ENCODE results near the gene CCDC170.

CCDC170 gene

DNA sequence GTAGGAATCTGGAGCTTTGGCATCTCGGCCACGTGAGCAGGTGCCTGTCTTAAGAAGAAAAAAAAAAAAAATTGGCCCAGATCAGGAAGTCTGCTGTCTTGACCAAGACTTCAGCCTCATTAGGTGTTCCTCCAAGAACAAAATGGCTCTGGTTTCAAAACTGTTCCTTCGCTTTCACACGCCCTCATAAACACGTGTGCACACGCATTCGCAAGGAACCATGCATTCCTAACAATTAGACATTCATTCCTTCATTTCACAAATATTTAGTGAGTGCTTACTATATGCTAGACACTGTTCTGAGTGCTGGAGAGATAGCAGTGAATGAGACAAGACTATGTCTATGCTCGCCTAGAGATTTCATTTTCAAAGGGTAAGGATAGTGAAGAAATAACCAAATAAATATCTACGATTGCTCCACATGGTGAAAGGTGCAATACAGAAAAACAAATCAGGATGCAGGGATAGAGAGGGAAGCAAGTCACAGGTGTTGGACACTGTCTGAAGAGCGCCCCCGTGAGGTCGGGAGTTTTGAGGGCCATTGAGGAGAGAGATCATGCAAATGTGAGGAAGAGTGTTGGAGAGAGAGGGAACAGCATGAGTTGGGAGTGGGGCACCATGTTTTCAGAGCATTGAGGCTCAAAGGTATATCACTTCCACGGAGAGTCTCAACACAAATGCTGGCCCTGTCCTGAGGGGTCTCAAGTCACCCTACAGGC lies 53.3 kb downstream of the CCDC170 start:
- no peak for DNase-seq (ENCODE audit: low read depth in 3 of 3)

DNA sequence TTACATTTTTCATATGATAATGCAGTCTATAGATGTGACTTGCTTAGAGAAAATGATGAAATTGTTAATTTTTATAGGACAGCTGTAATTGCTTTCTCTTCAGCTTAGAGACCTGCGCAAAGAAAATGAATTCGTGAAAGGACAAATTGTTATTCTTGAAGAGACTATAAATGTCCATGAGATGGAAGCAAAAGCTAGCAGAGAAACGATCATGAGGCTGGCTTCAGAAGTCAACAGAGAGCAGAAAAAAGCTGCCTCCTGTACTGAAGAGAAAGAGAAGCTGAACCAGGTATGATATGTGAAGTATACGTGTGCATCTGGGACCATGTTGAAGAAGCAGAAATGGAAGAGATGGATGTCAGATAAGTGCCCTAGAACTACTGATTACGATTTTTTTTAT lies 54.4 kb downstream of the CCDC170 start:
- no peak for DNase-seq (ENCODE audit: low read depth in 3 of 3)

DNA sequence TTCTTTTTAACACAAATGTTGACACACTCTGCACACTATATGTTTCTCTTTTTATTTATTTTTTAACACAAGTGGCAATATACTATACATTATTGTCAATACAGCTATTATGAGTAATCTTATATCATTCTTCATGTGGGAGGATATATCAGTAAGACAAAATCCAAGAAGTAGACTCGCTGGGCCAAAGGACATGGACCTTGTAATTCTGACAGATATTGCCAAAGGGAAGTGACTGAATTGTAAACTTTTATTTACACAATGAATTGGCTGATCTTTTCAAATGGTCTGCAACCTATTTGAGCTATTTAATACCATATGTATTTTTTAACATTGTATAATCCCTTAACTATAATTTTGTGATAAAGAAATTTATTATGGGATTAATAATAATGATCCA lies 56.0 kb downstream of the CCDC170 start:
- no peak for DNase-seq (ENCODE audit: low read depth in 3 of 3)

DNA sequence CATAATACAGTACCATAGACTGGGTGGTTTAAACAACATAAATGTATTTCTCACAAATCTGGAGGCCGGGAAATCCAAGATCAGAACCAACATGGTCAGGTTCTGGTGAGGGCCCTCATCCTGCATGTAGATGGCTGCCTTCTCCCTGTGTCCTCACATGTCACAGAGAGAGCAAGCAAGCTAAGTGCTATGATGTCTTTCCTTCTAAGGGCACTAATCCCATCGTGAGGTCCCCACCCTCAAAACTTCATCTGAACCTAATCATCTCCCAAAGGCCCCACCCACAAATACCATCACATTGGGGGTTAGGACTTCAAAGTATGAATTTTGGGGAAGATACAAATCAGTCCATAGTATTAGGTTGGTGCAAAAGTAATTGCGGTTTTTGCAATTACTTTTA lies 56.8 kb downstream of the CCDC170 start:
- no peak for DNase-seq (ENCODE audit: low read depth in 3 of 3)

DNA sequence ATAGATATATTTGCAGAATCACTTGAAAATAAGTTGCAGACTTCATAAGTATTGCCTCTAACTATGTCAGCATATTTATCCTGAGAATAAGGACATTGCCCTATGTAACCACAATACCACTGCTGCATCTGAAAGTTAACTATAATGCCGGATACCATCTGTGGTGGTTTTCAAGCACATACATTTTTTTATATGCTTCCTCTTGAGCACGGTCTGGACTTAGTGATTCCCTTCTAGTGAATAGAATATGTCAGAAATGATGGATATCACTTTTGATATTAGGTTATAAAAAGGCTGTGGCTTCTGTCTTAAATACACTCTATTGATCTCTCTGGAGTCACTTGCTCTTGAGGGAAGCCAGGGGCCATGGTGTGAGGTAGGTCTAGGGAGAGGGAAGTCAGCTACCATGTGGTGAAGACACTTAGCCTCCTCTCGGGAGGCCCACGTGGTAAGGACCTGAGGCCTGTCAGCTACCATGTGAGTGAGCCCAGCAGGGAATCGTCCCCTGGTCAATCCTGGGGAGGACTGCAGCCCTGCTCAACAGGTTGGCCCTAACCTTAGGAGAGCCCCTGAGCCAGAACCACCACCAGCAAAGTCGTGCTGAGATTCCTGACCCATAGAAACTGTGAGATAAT lies 57.5 kb downstream of the CCDC170 start:
- DNase-seq (ENCODE audit: low read depth in 3 of 3) = no peak

DNA sequence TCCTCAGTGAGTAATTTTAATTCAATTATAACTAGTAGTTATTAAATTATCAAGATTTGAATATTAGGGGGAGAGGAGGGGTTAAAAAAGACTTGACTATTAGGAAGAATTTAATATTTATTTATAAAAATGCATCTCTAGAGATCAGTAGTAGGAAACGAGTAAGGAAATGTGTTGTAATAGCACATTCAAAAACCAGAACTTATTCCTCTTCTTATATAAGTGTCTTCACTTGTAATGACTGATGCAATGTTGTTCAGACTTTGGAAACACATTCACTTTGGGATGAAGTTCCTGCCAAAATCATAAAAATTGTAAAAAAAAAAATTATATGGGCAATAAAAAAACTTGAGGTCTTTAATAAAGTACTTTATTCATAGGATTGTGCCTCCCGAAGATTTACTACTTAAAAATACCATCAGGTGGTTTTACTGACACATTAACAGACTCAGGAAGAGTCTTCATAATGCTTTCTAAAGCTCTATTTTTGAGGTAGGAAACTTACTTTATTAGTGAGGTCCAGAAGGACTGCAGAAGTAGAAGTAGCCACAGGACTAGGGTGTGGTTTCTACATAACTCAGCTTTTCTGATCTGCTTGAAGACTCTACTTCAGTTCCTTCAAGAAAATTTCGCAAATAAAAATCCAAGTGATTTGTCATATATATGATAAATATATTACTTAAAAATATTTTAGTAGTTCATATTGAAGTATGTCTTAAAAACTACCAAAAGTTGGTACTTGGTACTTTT lies 59.8 kb downstream of the CCDC170 start:
- no peak for DNase-seq (ENCODE audit: low read depth in 3 of 3)

DNA sequence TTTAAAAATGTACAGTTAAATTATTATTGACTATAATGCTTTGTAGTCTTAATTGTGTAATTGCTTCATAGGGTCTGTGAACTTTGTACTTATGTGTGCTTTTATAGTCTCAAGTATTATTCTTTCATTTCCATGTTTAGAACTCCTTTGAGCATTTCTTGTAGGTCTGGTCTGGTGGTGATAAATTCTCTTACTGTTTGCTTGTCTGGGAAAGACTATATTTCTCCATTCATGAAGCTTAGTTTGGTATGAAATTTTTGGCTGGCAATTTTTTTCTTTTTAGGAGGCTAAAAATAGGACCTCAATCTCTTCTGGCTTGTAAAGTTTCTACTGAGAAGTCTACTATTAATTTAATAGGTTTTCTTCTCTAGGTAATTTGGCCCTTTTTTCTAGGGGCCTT lies 67.4 kb downstream of the CCDC170 start:
- no peak for DNase-seq (ENCODE audit: low read depth in 3 of 3)

DNA sequence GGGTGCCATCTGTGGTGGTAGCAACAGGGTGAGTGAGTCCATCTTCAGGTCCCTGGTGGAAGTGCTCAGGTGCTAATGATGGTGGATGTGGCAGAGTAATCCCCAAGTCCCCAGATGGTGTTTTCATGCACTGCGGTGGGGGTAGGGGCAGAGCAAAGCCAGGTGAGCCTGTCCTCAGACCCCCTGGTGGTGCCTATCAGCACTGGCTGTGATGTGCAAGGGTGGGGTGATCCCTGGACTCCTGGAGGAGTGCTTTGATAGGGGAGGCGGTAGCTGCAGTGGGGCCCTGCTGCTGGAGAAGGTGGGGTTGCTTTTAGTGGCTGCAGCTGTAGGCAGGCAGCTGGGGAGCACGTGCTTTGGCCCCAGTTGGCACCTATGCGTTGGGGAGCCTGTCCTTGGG lies 70.8 kb downstream of the CCDC170 start:
- no peak for DNase-seq (ENCODE audit: low read depth in 3 of 3)

DNA sequence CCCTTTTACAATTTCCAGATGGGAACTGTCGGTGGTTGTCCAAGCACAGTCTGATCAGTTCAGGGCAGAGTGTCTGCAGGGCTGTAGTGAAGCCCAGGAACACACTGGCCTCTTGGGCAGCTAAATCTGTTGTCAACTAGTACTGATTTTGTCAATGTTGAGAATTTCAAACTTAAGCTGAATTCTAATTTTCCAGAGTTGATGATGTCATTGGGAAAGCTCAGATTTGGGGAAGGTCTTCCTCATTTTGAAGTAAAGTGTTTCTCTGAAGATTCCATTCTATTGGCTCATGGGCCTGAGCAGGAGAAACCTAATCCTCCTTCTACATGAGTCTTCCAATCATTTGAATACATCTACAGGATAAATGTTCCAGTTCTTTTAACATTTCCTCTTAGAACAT lies 72.1 kb downstream of the CCDC170 start:
- DNase-seq (ENCODE audit: low read depth in 3 of 3) = no peak

DNA sequence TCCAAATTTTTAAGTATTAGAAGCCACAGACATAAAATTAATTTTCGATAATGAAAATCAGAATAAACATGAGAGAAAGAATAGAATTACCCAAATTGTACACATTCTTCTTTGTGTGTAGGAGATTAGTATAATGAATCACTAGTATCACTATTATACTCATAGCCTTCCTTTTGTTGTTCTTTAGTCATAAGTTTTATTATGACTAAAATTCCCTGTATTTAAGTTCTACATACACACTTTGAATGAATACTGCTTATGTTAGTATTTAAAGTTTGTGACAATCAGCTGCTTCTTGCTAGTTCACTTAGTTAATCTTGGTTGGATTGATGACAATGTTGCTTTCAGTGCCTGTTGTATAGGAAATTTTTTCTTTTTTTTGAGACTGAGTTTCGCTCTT lies 72.7 kb downstream of the CCDC170 start:
- no peak for DNase-seq (ENCODE audit: low read depth in 3 of 3)

DNA sequence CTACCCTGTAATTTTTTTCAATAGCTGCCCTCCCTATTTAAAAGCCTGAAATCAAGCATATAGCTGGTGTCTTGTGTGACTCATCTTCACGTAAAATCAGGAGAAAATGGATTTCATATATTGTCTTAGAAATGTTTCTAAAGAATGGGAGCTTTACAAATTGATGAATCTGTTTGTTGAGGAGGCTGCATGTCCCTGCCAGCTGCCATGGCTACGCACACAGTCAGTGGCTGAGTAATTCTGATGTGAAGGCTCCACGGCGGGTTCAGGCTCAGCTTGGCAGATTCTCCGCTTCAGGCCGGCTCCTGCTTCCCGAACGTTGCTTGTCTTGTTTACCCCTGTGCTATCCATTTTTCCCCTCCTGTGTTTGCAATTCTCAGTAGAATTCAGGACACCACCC lies 82.8 kb downstream of the CCDC170 start:
- no peak for DNase-seq (ENCODE audit: low read depth in 3 of 3)

DNA sequence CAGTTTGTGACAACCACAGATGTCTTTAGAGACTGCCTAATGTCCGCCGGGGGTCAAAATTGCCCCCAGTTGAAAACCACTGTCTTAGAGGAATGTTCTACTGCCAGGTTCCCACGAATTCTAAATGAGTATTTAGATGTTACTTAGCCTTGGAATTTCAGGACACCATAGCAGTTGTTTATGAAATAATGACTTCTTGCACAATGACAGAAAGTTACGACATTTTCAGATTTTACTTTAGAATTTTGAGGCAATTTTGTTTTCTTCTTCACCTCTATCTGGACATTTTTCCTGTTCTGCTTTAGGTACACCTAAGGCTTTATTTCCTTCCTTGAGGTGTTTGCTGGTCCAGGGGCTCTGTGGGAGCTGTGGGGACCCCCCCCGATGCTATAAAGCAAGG lies 83.4 kb downstream of the CCDC170 start:
- DNase-seq (ENCODE audit: low read depth in 3 of 3) = no peak

DNA sequence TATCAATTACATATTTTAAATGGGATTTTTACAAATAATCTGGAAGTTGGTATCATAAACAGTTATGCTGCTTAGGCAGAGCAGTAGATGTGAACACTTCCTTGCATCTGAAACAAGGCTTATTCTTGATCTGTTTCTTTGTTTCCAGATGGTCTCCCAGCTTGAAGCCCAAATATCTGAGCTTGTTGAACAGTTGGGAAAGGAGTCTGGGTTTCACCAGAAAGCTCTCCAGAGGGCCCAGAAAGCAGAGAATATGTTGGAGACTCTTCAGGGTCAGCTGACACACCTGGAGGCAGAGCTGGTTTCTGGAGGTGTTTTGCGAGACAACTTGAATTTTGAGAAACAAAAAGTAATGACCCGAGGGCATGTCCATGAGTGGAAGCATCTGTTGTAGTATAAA lies 91.9 kb downstream of the CCDC170 start:
- DNase-seq (ENCODE audit: low read depth in 3 of 3) = no peak

DNA sequence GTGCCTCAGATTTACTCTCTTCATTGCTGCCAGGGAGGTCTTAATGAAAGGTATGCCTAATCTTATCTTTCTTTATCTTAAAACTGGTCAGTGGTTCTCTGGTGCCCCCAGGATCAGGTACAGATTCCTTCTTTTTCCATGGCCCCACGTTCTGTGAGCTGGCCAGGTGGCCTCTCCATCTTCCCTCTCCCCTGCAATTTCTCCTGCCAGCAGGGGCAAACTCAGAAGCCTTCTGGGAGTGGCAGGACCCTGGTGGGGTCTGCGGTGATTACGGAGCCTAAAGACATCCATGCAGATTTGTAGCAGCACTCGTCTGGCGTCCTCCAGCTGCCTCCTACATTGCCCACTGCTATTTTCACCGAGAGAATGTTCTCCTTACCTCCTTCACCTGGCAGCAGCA lies 95.8 kb downstream of the CCDC170 start:
- DNase-seq (ENCODE audit: low read depth in 3 of 3) = no peak

DNA sequence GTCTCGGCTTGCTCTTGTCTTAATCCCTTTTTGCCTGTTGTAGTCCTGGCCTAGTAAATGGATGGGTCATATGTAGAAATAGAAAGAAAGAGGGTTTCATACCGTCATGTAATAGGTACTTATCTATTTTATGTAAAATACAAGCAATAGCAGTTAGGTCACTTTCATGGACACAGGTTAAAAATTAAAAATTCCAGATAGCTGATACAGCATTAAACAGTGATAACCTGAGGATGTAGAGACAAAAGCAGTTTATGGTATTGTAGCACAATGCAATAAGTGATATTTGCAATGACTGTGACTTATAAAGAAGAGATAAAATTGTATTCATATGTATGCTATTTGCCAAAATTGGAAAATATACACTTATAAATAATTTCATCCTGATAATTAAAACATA lies 96.9 kb downstream of the CCDC170 start:
- DNase-seq (ENCODE audit: low read depth in 3 of 3) = no peak

DNA sequence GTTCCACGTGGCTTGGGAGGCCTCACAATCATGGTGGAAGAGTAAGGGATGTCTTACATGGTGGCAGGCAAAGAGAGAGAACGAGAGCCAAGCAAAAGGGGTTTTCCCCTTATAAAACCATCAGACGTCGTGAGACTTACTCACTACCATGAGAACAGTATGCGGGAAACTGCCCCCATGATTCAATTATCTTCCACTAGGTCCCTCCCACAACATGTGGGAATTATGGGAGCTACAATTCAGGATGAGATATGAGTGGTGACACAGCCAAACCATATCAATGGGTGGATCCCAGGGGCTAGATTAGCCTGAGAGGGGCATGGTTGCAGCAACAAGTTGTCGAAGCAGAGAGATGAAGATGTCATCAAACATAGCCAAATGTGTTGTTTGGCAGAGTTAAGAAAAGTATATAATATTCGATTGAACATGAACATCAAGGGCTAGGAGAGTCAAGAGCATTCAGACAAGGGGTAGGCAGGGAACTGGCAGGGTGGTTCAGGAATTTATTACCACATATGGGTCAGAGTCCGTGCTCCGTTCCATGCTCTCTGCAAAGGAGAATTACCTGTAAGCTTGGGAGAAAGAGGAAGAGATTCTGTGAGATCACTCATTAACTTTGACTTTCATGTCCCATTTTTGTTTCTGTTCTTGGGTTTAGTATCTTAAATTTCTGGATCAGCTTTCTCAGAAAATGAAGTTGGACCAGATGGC lies 98.8 kb downstream of the CCDC170 start:
- DNase-seq (ENCODE audit: low read depth in 3 of 3) = no peak

DNA sequence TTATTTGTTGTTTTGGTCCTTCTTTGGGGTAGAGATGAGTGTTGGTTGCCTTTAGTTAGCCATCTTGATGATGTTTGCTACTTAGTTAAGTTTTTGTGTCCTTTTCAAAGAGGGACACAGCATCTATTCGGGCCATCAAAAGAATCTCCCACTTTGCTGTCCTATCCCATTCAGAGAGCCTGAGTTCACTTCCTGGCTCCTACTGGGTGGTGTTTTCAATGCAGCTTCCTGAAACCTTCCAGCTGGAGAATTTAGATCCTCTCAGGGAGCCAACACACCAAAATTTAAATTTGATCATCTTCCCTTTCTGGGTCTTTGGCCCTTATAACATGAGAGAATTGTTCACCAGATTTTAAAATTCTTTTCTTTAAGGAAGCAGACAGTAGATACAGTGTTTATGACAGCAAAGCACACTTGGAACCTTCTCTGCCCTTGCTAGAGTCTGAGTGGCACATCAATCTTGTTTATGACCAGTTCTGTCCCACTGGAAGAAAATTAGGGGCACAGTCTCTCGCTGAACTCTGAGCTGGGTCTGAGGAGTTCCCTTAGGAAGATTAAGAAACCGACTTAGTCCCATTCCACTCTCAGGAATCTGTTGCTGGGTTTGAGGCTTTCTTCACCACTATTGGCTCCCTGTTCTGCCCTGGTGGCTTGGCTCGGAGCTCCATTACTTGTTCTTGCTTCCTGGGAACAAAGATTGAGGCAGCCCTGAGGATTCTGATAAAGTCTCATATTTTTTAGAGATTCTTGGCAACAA lies 115.5 kb downstream of the CCDC170 start:
- DNase-seq (ENCODE audit: low read depth in 3 of 3) = no peak

DNA sequence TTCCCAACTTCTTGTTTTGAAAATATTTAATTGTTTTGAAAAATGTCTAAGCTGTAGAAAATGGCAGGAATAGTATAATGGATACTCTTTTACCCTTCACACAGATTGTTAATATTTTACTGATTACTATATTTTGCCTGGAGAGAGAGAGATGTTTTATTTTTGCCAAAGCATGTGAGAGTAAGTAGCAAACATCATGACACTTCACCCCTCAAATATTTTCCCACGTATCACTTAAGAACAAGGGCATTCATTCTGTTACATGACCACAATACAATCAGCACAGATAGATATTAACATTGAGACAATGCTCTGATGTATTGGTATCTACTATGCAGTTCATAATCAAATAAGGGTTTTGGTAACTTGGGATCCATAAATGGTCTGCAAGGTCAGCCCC lies 116.5 kb downstream of the CCDC170 start:
- DNase-seq (ENCODE audit: low read depth in 3 of 3) = no peak

DNA sequence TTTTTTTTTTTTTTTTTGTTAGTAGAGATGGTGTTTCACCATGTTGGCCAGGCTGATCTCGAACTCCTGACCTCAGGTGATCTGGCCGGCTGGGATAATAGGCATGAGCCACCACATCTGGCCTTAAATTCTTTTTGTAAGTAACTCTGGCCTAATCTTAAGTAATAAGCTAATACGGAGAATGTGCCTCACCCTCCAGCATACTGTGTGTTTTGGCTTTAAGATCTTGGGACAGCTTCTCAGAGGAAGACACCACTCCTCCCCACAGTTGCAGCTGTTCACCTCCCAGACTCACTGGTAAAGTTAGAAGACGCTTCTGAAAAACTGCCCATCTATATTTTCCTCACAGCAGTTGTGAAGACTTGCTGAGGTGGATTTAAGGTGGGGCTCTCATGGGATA lies 120.8 kb downstream of the CCDC170 start:
- no peak for DNase-seq (ENCODE audit: low read depth in 3 of 3)

DNA sequence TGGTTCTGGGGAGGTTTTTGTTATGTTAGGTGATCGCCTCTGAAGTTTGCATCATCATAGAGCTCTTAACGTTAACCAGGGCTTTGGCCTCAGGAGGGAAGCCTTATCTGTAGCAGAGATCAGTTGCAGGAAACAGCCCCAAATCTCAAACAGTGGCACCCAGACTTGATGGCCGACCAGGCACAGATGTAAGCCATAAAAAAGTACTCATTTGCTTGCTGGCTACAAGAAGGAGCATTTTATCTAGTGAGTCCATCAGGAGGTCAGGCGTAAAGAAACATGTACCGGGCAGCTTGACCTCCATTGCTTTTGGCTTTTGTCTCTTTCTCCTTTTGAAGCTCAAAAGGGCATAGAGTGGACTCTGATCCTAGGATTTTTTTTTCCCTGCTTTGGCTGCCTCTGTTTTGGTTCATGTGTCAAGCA lies 122.3 kb downstream of the CCDC170 start:
- no peak for DNase-seq (ENCODE audit: low read depth in 3 of 3)

DNA sequence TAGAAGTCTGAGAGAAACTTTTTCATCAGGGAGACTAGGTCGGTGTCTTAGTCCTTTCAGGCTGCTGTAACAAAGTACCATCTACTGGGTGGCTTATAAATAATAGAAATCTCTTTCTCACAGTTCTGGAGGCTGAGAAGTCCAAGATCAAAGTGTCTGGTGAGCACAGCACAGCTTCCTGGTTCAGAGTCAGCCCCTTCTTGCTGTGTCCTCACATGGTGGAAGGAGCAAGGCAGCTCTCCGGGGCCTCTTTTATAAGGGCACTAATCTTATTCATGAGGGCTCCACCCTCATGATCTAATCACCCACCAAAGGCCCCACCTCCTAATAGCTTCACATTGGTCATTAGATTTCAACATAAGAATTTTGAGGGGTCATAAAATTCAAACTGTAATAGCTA lies 122.8 kb downstream of the CCDC170 start:
- DNase-seq (ENCODE audit: low read depth in 3 of 3) = no peak

DNA sequence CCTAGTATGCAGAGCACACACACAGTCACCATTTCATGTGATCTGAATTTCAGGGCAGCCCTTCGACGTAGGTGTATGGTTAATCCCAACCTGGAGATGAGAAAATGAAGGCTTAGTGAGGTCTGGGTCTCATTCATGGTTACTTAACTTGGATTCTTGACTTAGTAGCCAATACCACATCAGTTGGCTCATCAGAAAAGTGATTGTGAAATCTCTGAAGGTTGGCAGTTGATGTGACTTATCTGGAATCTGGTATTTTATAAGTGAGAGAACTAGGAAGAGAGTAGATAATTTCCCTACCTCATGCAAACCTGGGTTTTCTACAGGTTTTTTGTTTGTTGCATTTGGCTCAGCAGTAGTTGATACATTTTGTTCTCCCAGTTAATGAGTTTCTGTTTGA lies 123.7 kb downstream of the CCDC170 start:
- DNase-seq (ENCODE audit: low read depth in 3 of 3) = no peak

Data from stimulated activated CD4-positive, alpha-beta T cell treated with anti-CD3 and anti-CD28 coated beads, TNF-alpha, amount 100 ng/mL, for 4 hours (primary cell).